IMR-90 (cell line): ENCODE results near the gene FBXO31. TPM values are rescaled to one million over a fixed set of nuclear protein-coding genes. Genes with fewer than 3 reads are reported as not detected.
A peak's percentile ranks its signal among the peaks of the same experiment; 100 is the strongest.

Experiments
- ATAC-seq: fragments of 200-7000 bp; cut with Tn5 transposase; 2 replicates; pipeline ENCODE4 v1.9.1; 2020; ENCODE audit warnings: low read depth, mild to moderate bottlenecking, moderate library complexity
- BruUV-seq: library from RNA; stranded (reverse); fragments of 400-500 nt; replicated peaks from 2 replicates; lab custom pipeline; 2021; lab: Mats Ljungman, UMichigan
- CTCF ChIA-PET: fragments of 300-600 bp; formaldehyde crosslinking; extraction: SDS; loops from one replicate; lab custom pipeline; 2021; ENCODE audit warnings: antibody characterized with exemption; lab: Yijun Ruan, JAX
- POLR2A ChIA-PET: fragments of 300-600 bp; sonication (Branson Sonifier 250); formaldehyde crosslinking; loops from one replicate; lab custom pipeline; 2022; ENCODE audit warnings: antibody characterized with exemption; ENCODE audit not compliant: unreplicated experiment; lab: Charles Lee
- DNase-seq: peaks from one replicate; pipeline ENCODE4 v3.0.0; 2013
- H2AFZ ChIP-seq: replicated peaks from 2 replicates; pipeline ENCODE3; 2013; ENCODE audit warnings: low read length, mild to moderate bottlenecking; ENCODE audit not compliant: poor library complexity
- H2AK5ac ChIP-seq: 2 replicates; pipeline ENCODE4 v1.6.1; 2013; ENCODE audit warnings: low read depth, low read length, inconsistent platforms
- H2AK9ac ChIP-seq: replicated peaks from 2 replicates; pipeline ENCODE3; 2013; ENCODE audit warnings: mild to moderate bottlenecking, low read depth, low read length, moderate library complexity; ENCODE audit not compliant: poor library complexity
- H2BK120ac ChIP-seq: 2 replicates; pipeline ENCODE4 v1.6.1; 2013; ENCODE audit warnings: low read depth, low read length, inconsistent platforms
- H2BK15ac ChIP-seq: 3 replicates; pipeline ENCODE4 v1.6.1; 2013; ENCODE audit warnings: low read depth, low read length, inconsistent platforms
- H2BK20ac ChIP-seq: 2 replicates; pipeline ENCODE4 v1.6.1; 2013; ENCODE audit warnings: low read depth, mild to moderate bottlenecking, inconsistent platforms, low read length, moderate library complexity
- H2BK5ac ChIP-seq: 2 replicates; pipeline ENCODE4 v1.6.1; 2013; ENCODE audit warnings: mild to moderate bottlenecking, low read depth, low read length, inconsistent platforms; ENCODE audit not compliant: poor library complexity, severe bottlenecking
- H3K14ac ChIP-seq: replicated peaks from 2 replicates; pipeline ENCODE4 v1.6.1; 2013; ENCODE audit warnings: low read depth, low read length, inconsistent platforms
- H3K18ac ChIP-seq: 2 replicates; pipeline ENCODE4 v1.6.1; 2013; ENCODE audit warnings: low read depth, low read length, control low read depth
- H3K23ac ChIP-seq: 2 replicates; pipeline ENCODE4 v1.6.1; 2013; ENCODE audit warnings: low read depth, low read length, inconsistent platforms
- H3K27ac ChIP-seq: 2 replicates; pipeline ENCODE4 v1.5.1; 2013; ENCODE audit warnings: mild to moderate bottlenecking, control low read depth, low read length; ENCODE audit not compliant: insufficient read depth
- H3K27me3 ChIP-seq: 2 replicates; pipeline ENCODE4 v1.6.1; 2013; ENCODE audit warnings: low read length; ENCODE audit not compliant: control insufficient read depth, insufficient read depth
- H3K36me3 ChIP-seq: 2 replicates; pipeline ENCODE4 v1.6.1; 2013; ENCODE audit warnings: low read length, mixed read lengths; ENCODE audit not compliant: control insufficient read depth, insufficient read depth
- H3K4ac ChIP-seq: 2 replicates; pipeline ENCODE4 v1.6.1; 2013; ENCODE audit warnings: low read depth, low read length, inconsistent platforms
- H3K4me1 ChIP-seq: 2 replicates; pipeline ENCODE4 v1.6.1; 2013; ENCODE audit warnings: low read length, mixed read lengths; ENCODE audit not compliant: control insufficient read depth, insufficient read depth
- H3K4me2 ChIP-seq: 2 replicates; pipeline ENCODE4 v1.6.1; 2013; ENCODE audit warnings: low read depth, mild to moderate bottlenecking, control low read depth, low read length, moderate library complexity
- H3K4me3 ChIP-seq: 2 replicates; pipeline ENCODE4 v1.5.1; 2013; ENCODE audit warnings: low read depth, mild to moderate bottlenecking, control low read depth, low read length, moderate library complexity; ENCODE audit not compliant: insufficient read depth
- H3K56ac ChIP-seq: 2 replicates; pipeline ENCODE4 v1.6.1; 2013; ENCODE audit warnings: low read length, inconsistent platforms; ENCODE audit not compliant: insufficient read depth; ENCODE audit errors: extremely low read depth
- H3K79me1 ChIP-seq, 2 experiments: 2 replicates each; pipeline ENCODE4 v1.6.1; 2013; ENCODE audit warnings: low read length in 2 of 2, inconsistent platforms in 1 of 2, low read depth in 1 of 2
- H3K9ac ChIP-seq: 2 replicates; pipeline ENCODE4 v1.6.1; 2013; ENCODE audit warnings: low read depth, low read length, control low read depth
- H3K9me1 ChIP-seq: 2 replicates; pipeline ENCODE4 v1.6.1; 2013; ENCODE audit warnings: low read length, inconsistent platforms; ENCODE audit not compliant: insufficient read depth
- H3K9me3 ChIP-seq: 2 replicates; pipeline ENCODE4 v1.6.1; 2013; ENCODE audit warnings: low read length; ENCODE audit not compliant: control insufficient read depth, insufficient read depth
- H4K20me1 ChIP-seq: 2 replicates; pipeline ENCODE4 v1.6.1; 2013; ENCODE audit warnings: low read length, inconsistent platforms; ENCODE audit not compliant: insufficient read depth
- H4K5ac ChIP-seq: 2 replicates; pipeline ENCODE4 v1.6.1; 2013; ENCODE audit warnings: mild to moderate bottlenecking, low read depth, low read length, control low read depth
- H4K8ac ChIP-seq, 2 experiments: 2 replicates each; pipeline ENCODE4 v1.6.1; 2013; ENCODE audit warnings: low read depth in 2 of 2, low read length in 2 of 2, control low read depth in 1 of 2, inconsistent platforms in 1 of 2
- H4K91ac ChIP-seq: 2 replicates; pipeline ENCODE4 v1.6.1; 2013; ENCODE audit warnings: low read depth, low read length, inconsistent platforms; ENCODE audit not compliant: insufficient read depth
- BHLHE40 ChIP-seq: fragments of 150-350 bp; IDR thresholded peaks from 2 replicates; pipeline ENCODE4 v1.6.1; 2016; ENCODE audit warnings: mild to moderate bottlenecking, low read depth, low read length
- CEBPB ChIP-seq: IDR thresholded peaks from 2 replicates; pipeline ENCODE4 v1.6.1; 2012; ENCODE audit warnings: low read depth, low read length, improper control_type of control experiment
- CHD1 ChIP-seq: IDR thresholded peaks from 2 replicates; pipeline ENCODE4 v1.6.1; 2012; ENCODE audit warnings: low read depth, low read length, improper control_type of control experiment
- FOS ChIP-seq: fragments of 150-350 bp; IDR thresholded peaks from 2 replicates; pipeline ENCODE4 v1.6.1; 2016; ENCODE audit warnings: low read depth, low read length
- MAFK ChIP-seq: IDR thresholded peaks from 2 replicates; pipeline ENCODE4 v1.6.1; 2012; ENCODE audit warnings: low read depth, low read length, improper control_type of control experiment
- MAZ ChIP-seq: IDR thresholded peaks from 2 replicates; pipeline ENCODE4 v1.6.1; 2012; ENCODE audit warnings: low read depth, mild to moderate bottlenecking, low read length, improper control_type of control experiment, moderate library complexity, borderline replicate concordance
- MXI1 ChIP-seq: IDR thresholded peaks from 2 replicates; pipeline ENCODE4 v1.6.1; 2012; ENCODE audit warnings: low read depth, mild to moderate bottlenecking, low read length, moderate library complexity, borderline replicate concordance
- POLR2A ChIP-seq: IDR thresholded peaks from 2 replicates; pipeline ENCODE4 v1.6.1; 2012; ENCODE audit warnings: mild to moderate bottlenecking, low read depth, low read length
- RAD21 ChIP-seq: IDR thresholded peaks from 2 replicates; pipeline ENCODE4 v1.6.1; 2012; ENCODE audit warnings: low read length, improper control_type of control experiment
- RCOR1 ChIP-seq: IDR thresholded peaks from 2 replicates; pipeline ENCODE4 v1.6.1; 2012; ENCODE audit warnings: mild to moderate bottlenecking, low read length, improper control_type of control experiment; ENCODE audit not compliant: insufficient replicate concordance
- SMC3 ChIP-seq: fragments of 150-350 bp; IDR thresholded peaks from 2 replicates; pipeline ENCODE4 v1.6.1; 2016; ENCODE audit warnings: low read depth, mild to moderate bottlenecking, antibody characterized with exemption, low read length, moderate library complexity
- WGBS, 2 experiments: methylation state at CpG; one replicate each; pipeline versions ENCODE4 v1.1.5 to v1.1.7; 2013; ENCODE audit warnings: missing lambda C conversion rate in 2 of 2; ENCODE audit not compliant: insufficient read length in 1 of 2; ENCODE audit errors: extremely low coverage in 2 of 2; 5-methylcytosine and 5-hydroxymethylcytosine counted together
- dilution Hi-C: fragments of 300-500 bp; cut with HindIII; formaldehyde crosslinking; loops from one replicate; pipeline ENCODE4 v1.14.3; 2018; ENCODE audit warnings: low sequenced_read_pairs; ENCODE audit not compliant: unreplicated experiment
- in situ Hi-C: fragments of 300-500 bp; cut with MboI; formaldehyde crosslinking; loops from 3 replicates; pipeline ENCODE4 v1.14.3; 2019; ENCODE audit warnings: low sequenced_read_pairs, inconsistent platforms, mixed read lengths
- intact Hi-C: fragments of 100-400 bp; cut with micrococcal nuclease; formaldehyde crosslinking; loops from 2 replicates; pipeline ENCODE4 v1.10.0; 2022
- polyA plus RNA-seq, 3 experiments: library from polyadenylated mRNA; depleted of rRNA; stranded (reverse); fragments of >200 nt; gene quantifications; 2 replicates each; pipeline ENCODE4 v1.2.3, GENCODE V29; 2012; ENCODE audit warnings: low replicate concordance in 1 of 3
- total RNA-seq: library from RNA; depleted of rRNA; stranded (reverse); fragments of >200 nt; gene quantifications from 2 replicates; pipeline ENCODE4 v1.2.3, GENCODE V29; 2012
- TF ChIP-seq, protein P1 (sequence below): conservative IDR thresholded peaks from 2 replicates; pipeline ENCODE4 v1.5.1; 2012; ENCODE audit warnings: mild to moderate bottlenecking, low read depth, low read length, improper control_type of control experiment
- TF ChIP-seq, protein P2 (sequence below): fragments of 150-350 bp; IDR thresholded peaks from 2 replicates; pipeline ENCODE4 v1.6.1; 2017; ENCODE audit warnings: mild to moderate bottlenecking, antibody characterized with exemption, low read length, low read depth

The FBXO31 gene
- total and polyA plus RNA-seq, 2 of the 4 experiments (the other 2 are of a cell fraction): 10.4 to 16.9 TPM

DNA sequence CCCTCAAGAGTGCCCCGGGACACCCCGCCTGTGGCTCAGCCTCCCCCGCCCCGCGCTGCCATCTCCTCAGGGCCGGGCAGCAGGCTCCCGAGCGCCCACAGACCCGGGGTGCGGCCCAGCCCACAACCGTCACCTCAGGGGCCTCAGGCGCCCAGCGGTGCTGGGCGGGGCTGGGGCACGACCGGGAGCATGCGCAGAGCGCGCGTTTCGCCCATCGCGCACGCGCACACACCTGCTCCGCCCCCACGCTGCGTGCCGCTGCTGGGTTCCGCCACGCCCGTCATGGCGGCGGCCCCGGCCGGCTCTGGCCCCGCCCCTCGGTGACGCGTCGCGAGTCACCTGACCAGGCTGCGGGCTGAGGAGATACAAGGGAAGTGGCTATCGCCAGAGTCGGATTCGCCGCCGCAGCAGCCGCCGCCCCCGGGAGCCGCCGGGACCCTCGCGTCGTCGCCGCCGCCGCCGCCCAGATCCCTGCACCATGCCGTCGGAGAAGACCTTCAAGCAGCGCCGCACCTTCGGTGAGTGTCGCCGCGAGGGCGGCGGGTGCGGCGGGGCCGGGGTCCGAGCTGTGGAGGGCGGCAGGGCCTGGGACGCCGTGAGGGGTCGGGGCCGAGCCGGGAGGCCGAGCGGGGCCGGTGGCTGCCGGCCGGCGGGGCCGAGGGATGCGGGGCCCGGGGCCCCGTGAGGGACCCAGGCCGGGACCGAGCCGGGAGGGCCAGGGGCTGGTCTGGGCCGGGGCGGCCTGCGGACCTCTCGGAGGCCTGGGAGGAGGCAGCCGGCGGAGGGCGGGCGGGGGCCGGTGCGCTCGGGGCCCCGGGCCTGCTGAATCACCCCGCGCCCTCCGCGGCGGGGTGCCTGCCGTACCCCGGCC is 8.6 kb upstream of the FBXO31 start, which contains the start of gene MAP1LC3B:
TSS of gene MAP1LC3B (plus strand) at position 387 of the 871 bp plus-strand sequence. CDS start at position 479, 92 bp downstream.
- 0% methylated on average over 34 of the region's 113 CpGs; no CpG with 5 or more reads in 1 of the 2 experiments for WGBS, 2 experiments
- peak within 1 kb of the TSS; percentile 96 for H2AK9ac ChIP-seq
- peak within 1 kb of the TSS; percentile 87 for H2AFZ ChIP-seq
- ATAC-seq (peak; percentile 83), DNase-seq (peak; percentile 94)
- peak within 1 kb of the TSS; percentile 75 for H3K9ac ChIP-seq
- peak within 1 kb of the TSS; percentile 97 for H3K14ac ChIP-seq
- peak within 1 kb of the TSS; percentile 62 for H4K5ac ChIP-seq
- peak within 1 kb of the TSS; percentile 88 for H4K91ac ChIP-seq
- no TSS peak for BruUV-seq
- no peaks in the 10 kb centered on the region for H3K36me3 ChIP-seq
- H3K4me1 ChIP-seq: peaks cover 7% of the 10 kb centered on the region
- no peak within 1 kb of the TSS for H2BK20ac ChIP-seq
- H3K18ac ChIP-seq: peak within 1 kb of the TSS; percentile 55; the same call in 1 of the 2 replicates
- ChIA-PET CTCF (interaction anchor here (2.4 kb wide), 1 partner anchor 244 kb away, joined by 7 read pairs; no protein-coding TSS in a partner anchor), POLR2A (no interaction called here)
- H3K4ac ChIP-seq: peak within 1 kb of the TSS; percentile 97
- intact Hi-C loops (no loop called here), in situ Hi-C loops (no loop called here), dilution Hi-C loops (no loop called here)
- H2BK15ac ChIP-seq: peak within 1 kb of the TSS; percentile 78; the same call in 1 of the 3 replicates
- H3K56ac ChIP-seq: peak within 1 kb of the TSS; percentile 52
- peaks cover 38% of the 10 kb centered on the region for H4K20me1 ChIP-seq
- peak within 1 kb of the TSS; percentile 87 for H3K4me2 ChIP-seq
- no peaks in the 10 kb centered on the region for H3K9me3 ChIP-seq
- H3K9me1 ChIP-seq: peaks cover 4% of the 10 kb centered on the region; the same call in 1 of the 2 replicates
- peaks cover 0 to 43% of the 10 kb centered on the region in 2 experiments; a peak in 3 of 4 replicates for H3K79me1 ChIP-seq
- H2BK120ac ChIP-seq: peak within 1 kb of the TSS; percentile 84
- peak within 1 kb of the TSS; percentile 75 for H3K4me3 ChIP-seq
- H2BK5ac ChIP-seq: peak within 1 kb of the TSS; percentile 86
- H3K27me3 ChIP-seq: no peaks in the 10 kb centered on the region
- peak within 1 kb of the TSS; percentile 99 for H3K23ac ChIP-seq
- H4K8ac ChIP-seq: peak within 1 kb of the TSS; percentile 95 to 98
- peak within 1 kb of the TSS; percentile 90 for H3K27ac ChIP-seq
- H2AK5ac ChIP-seq: peak within 1 kb of the TSS; percentile 99
- no peak for TF ChIP-seq RAD21
- TF ChIP-seq SMC3: no peak
- peak; percentile 76; the same call in 1 of the 2 replicates for TF ChIP-seq CHD1
- TF ChIP-seq, protein P1, sequence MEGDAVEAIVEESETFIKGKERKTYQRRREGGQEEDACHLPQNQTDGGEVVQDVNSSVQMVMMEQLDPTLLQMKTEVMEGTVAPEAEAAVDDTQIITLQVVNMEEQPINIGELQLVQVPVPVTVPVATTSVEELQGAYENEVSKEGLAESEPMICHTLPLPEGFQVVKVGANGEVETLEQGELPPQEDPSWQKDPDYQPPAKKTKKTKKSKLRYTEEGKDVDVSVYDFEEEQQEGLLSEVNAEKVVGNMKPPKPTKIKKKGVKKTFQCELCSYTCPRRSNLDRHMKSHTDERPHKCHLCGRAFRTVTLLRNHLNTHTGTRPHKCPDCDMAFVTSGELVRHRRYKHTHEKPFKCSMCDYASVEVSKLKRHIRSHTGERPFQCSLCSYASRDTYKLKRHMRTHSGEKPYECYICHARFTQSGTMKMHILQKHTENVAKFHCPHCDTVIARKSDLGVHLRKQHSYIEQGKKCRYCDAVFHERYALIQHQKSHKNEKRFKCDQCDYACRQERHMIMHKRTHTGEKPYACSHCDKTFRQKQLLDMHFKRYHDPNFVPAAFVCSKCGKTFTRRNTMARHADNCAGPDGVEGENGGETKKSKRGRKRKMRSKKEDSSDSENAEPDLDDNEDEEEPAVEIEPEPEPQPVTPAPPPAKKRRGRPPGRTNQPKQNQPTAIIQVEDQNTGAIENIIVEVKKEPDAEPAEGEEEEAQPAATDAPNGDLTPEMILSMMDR: no peak
- TF ChIP-seq POLR2A: peak; percentile 99
- peak; percentile 78 for TF ChIP-seq BHLHE40
- no peak for TF ChIP-seq CEBPB
- TF ChIP-seq, protein P2, sequence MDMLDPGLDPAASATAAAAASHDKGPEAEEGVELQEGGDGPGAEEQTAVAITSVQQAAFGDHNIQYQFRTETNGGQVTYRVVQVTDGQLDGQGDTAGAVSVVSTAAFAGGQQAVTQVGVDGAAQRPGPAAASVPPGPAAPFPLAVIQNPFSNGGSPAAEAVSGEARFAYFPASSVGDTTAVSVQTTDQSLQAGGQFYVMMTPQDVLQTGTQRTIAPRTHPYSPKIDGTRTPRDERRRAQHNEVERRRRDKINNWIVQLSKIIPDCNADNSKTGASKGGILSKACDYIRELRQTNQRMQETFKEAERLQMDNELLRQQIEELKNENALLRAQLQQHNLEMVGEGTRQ: peak; percentile 94
- TF ChIP-seq MAZ: peak; percentile 97
- TF ChIP-seq MAFK: no peak
- peak; percentile 56; the same call in 1 of the 2 replicates for TF ChIP-seq MXI1
- TF ChIP-seq RCOR1: no peak
- TF ChIP-seq FOS: peak; percentile 35; the same call in 1 of the 2 replicates
